Dermis microvascular lymphatic vessel endothelial cell (primary cell): ENCODE results near the gene NHLRC2. TPM values are rescaled to one million over a fixed set of nuclear protein-coding genes. Genes with fewer than 3 reads are reported as not detected.
"Not testable (repeated sequence)": the region's sequence is repeated elsewhere in the genome, so short reads cannot be mapped to it uniquely, and the experiment has no call there.

Source experiments
- DNase-seq, 2 donors: peaks; one replicate each; pipeline versions ENCODE4 v3.0.0 to v3.0.0-alpha.2; 2010; ENCODE audit warnings: low read depth in 2 of 2
- total RNA-seq: library from RNA; depleted of rRNA; stranded (reverse); fragments of >200 nt; gene quantifications from 2 replicates; pipeline ENCODE4 v1.2.1, GENCODE V29; 2014

NHLRC2 gene
- total RNA-seq, result 11.4 and 13.7 TPM in 2 replicates

GRCh38 chr10:113854013-113854760, at the start of gene NHLRC2, which contains the start of gene DCLRE1A:
NHLRC2 (plus strand) TSS chr10:113854661; CDS start chr10:113854873, 212 bp downstream.
DCLRE1A (minus strand) TSS chr10:113854082; CDS start chr10:113853182, 900 bp downstream.
- DNase-seq, result peak; percentile 67 to 86

DNA sequence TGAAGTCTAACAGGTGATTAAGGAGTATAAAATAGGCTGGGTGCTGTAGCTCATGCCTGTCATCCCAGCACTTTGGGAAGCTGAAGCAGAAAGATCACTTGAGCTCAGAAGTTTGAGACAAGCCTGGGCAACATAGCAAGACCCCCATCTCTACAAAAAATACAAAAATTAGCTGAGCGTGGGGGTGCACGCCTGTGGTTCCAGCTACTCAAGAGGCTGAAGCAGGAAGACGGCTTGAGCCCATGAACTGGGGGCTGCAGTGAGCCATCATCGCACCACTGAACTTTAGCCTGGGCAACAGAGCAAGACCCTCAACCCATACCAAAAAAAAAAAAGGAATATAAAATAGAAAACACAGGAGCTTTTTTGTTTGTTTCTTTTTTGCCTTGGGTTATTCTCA, 48.0 kb upstream of the NHLRC2 start:
- no peak for DNase-seq

GRCh38 chr10:113808168-113808567, 46.3 kb upstream of the NHLRC2 start:
- no peak for DNase-seq

DNA sequence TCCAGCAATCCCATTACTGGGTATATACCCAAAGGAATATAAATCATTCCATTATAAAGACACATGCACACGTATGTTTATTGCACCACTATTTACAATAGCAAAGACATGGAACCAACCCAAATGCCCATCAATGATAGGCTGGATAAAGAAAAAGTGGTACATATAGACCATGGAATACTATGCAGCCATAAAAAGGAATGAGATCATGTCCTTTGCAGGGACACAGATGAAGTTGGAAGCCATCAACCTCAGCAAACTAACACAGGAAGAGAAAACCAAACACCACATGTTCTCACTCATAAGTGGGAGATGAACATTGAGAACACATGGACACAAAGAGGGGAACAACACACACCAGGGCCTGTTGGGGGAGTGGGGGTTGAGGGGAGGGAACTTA, 39.8 kb upstream of the NHLRC2 start:
- DNase-seq, result not testable (repeated sequence)

DNA sequence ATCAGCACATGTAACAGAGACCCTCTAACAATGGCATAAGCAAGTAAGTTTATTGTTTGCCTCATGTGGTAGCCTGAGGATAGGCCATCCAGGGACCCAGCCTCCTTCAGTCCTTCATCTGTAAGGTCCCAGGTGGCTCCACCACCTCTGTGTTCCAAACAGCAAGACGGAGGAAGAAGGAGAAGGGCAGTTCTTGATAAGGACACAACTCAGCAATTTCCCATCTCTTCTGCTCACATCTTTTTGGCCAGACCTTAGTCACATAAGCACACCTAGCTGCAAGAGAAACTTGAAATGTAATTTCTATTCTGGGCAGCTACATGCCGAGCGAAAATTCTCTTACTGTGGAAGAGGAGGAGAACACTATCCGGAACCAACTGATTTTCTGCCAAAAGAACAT, 34.5 kb upstream of the NHLRC2 start:
- no peak for DNase-seq

- peak in 1 of 2 donors; percentile 7 for DNase-seq
These were observed 34.0 kb upstream of the NHLRC2 start for GRCh38 chr10:113820507-113820906.

- DNase-seq, result not testable (repeated sequence)
These were observed 33.2 kb upstream of the NHLRC2 start for GRCh38 chr10:113821306-113821705.

DNA sequence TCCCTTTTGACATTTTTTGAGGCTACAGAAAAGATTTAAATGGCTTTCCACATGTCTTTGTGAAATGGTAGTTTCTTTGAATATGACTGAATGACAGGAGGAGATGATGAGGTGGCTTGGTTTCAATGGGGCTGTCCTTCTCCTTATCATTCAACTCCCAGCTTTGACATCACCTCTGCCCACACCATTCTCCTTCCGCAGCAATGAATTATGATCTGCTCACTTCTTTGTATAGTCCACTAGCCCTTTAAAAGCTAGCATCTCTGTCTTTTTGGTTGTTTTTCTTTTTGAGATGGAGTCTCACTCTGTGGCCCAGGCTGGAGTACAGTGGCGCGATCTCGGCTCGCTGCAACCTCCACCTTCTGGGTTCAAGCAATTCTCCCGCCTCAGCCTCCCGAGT, 32.3 kb upstream of the NHLRC2 start:
- DNase-seq, result no peak

- peak; percentile 9 to 27 for DNase-seq
These were observed 31.1 kb upstream of the NHLRC2 start for GRCh38 chr10:113823389-113823788.

DNA sequence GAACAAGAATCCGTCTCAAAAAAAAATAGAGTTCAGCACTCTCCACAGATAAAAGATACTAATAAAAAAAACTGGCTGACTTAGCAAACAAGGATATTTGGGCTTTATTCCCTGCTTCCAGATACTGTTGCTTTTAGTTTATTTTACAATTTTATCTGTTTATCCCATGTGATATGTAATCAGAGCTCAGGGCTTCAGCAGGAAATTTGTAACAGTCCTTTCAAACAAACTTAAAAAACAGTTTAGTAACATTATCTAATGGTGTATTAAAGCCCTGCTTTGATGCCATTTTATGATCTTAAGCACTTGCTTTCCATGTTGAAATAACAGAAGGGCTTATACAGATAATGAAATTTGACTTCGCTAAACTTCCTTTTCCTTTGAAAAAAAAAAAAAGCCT, 28.7 kb upstream of the NHLRC2 start:
- no peak for DNase-seq

- DNase-seq, result not testable (repeated sequence)
These were observed 25.9 kb upstream of the NHLRC2 start for GRCh38 chr10:113828567-113828966.

DNA sequence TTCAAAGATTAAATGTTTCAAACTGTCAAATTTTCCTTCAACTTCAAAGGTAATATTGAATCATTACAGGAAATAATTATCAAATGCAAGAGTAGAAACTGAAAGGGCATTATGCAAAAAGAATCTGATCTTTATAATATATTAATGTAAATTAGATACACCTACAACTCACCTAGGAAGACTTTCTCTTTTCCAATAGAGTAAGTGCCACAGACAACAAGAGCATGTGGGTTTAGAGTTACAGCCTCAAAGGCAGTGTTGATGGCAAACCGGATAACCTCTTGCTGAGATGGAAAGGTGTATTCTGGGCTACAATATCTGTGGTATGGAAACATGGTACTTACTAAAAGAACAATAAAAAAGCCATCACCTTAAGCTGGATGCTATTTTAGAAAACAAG, 12.3 kb upstream of the NHLRC2 start:
- no peak for DNase-seq

DNA sequence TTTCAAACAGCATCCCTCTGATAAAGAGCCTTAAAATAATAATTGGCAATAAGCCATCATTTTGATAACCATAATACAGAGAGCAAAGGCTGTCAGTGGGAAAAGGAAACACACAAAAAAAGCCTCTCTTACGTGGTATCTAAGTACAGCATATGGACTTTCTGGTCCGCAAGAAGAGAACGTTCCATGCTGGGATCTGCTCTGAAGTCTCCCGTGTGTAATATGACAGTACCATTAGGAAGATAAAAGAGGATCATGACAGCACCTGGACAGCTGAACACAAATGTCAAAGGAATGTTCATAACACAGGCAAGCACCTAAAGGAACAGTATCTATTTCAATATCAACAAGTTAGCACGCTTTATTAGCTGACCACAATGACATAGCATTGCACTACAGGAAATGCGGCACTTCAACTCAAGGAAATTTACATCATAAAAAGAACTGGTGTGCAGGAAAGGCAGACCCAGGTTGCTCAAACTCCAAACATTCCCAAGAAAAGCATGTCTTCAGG, 10.4 kb upstream of the NHLRC2 start:
- peak in 1 of 2 donors; percentile 49 for DNase-seq

GRCh38 chr10:113846036-113846435, 8.4 kb upstream of the NHLRC2 start:
- DNase-seq, result no peak

- DNase-seq, result no peak
These were observed 5.2 kb upstream of the NHLRC2 start for GRCh38 chr10:113849140-113849803.

DNA sequence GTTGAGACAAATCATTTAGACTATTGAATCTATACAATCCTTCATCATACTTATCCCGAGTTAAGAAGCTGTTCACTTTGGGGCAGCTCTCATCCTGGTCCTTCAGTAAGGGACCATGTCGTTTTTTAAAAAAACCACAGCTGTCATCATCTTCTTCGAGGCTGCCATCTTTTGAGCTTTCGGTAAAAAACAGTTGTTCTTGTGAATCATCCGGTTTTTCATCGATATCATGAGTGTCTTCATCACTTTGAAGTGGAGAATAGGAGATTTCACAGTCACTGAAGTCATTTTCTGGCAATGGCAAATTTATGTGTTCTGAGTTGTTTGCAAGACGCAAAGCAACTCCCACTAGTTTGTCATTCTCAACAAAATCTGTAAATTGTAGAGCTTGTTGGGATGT, 4.5 kb upstream of the NHLRC2 start:
- no peak for DNase-seq

DNA sequence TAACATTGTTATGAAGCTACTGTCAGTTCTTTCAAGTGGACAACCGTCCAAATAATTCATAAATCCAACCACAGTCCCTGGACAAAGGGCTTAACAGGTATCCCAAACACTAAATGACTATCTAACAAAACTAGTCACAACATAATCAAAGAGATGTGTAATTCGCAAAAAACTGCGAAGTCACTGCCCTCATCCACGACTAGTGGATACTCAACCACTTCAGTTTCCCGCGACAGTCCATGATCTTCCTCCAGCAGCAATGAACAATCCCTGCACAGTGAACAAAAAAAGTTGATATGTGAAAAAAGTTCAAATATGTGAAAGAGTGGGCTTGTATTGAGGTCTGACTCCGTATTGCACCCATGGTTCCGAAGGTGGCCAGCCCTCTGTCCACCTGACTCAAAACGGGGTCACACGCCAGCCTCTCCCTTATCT, 866 bp upstream of the NHLRC2 start:
- no peak for DNase-seq

GRCh38 chr10:113854761-113855588, 514 bp downstream of the NHLRC2 start:
- DNase-seq, result peak in 1 of 2 donors; percentile 74

DNA sequence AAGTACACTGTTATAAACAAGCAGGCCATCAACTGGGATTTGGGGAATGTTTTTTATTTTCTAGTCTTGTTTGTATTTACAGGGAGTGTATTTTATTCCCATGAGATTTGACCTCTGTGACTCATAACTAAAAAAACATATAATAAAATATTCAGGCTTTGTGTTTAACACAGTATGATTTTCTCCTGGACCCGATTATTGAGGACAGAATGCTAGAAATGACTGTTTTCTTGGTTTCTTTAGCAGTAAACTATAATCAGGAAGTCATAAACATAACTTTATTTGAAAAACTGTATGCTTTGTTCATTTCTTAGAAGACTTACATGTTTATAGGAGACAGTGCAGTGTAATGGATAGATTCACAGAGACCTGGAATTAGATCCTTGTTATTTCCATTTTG, 2.1 kb downstream of the NHLRC2 start:
- no peak for DNase-seq

DNA sequence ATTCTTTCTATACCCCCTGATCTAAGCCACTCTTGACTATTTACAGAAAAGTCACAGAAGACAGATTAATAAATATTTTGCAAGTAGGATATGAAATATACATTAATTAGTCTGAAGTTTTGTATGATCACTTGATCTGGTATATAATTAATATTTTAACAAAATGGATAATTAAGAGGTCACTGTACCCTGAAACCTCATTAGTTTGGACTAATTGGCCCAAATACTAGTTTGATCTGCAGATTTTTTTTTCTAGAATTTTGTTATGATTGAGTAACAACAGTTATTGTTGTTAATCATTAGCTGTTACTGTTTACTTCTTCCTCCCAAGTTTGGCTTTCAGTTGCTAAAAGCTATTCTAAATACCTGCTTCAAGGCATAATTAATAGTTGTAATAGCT, 2.7 kb downstream of the NHLRC2 start:
- no peak for DNase-seq

- peak in 1 of 2 donors; percentile 71 for DNase-seq
These were observed 4.1 kb downstream of the NHLRC2 start for GRCh38 chr10:113858541-113858940.

- no peak for DNase-seq
These were observed 4.8 kb downstream of the NHLRC2 start for GRCh38 chr10:113859261-113859660.
